ENCODE measurements around the gene CD274.
"Not testable (repeated sequence)": the region's sequence is repeated elsewhere in the genome, so short reads cannot be mapped to it uniquely, and the experiment has no call there.

Gene CD274

DNA sequence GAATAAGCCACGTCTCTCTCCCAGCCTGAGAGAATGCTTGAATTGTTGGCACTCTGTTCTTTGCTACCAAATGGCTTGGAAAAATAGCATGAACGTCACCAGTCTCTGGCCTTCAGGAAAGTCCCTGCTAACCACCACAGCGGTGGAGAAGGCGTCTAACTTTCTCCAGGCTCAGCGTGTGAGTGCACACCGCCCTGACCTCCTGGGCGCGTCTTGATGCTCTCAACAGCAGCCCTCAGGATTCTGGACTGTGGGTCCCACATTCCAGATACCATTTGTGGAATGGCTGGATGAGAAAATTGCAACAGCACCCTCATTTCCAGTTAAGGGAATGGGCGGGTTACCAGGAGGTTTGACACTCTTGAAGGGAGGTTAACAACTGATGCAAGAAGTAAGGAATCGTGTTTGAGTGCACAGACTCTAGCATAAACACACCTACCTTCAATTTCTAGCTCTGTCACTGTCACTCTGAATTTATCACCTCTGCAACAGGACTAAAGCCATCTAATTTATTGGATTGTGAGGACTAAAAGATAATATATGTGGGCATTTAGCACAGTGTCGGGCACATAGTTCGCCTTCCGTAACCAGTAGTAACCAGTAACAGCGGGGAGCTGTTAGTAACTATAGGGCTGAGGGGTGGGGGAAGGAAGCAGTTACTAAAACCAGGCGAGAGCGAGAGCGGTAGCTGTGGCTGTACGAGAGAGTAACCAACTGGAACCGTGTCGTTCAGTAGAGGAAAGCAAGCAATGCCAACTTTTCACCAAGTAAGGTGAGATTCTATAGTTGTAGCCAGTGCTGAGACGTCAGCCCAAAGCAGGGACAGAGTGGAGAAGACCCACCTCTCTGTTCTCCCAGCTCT is 11.8 kb upstream of the CD274 start:
- no peak for DNase-seq

DNA sequence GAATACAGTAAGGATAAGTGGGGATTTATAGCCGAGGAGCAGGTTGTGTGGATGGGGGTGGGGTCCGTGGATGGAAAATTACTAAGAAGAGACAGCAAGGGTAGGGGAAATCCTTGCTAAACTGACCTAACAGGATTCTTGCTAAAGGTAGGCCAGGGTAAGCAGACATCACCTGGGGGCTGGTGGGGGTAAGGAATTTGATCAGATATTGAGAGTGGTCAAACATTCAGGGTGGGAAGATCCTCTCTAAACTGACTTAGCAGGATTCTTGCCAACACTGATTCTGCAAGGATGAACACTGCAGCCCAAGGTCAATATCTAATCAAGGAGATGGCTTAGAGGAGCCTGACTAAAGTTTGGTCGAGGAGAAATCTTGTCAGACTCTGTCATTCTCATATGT is 9.9 kb upstream of the CD274 start:
- DNase-seq: no peak

DNA sequence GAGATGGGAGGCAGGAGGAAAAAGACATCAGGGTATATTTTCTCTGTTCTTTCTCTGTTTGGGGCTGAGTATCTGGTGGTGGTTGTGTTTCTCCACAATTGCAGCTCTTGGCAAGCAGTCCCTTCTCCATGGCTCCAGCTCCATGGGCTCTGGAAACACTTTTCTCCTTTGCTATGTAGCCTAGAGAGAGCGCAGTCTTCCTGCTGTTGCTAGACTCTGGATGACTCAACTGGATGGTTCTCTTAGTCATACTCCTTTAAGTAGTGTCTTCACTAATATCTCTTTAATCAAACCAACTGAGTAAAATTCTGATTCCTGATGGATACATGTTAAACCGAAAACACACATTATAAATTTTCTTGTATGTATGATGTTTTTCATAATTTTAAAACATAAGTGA is 9.3 kb upstream of the CD274 start:
- no peak for DNase-seq

DNA sequence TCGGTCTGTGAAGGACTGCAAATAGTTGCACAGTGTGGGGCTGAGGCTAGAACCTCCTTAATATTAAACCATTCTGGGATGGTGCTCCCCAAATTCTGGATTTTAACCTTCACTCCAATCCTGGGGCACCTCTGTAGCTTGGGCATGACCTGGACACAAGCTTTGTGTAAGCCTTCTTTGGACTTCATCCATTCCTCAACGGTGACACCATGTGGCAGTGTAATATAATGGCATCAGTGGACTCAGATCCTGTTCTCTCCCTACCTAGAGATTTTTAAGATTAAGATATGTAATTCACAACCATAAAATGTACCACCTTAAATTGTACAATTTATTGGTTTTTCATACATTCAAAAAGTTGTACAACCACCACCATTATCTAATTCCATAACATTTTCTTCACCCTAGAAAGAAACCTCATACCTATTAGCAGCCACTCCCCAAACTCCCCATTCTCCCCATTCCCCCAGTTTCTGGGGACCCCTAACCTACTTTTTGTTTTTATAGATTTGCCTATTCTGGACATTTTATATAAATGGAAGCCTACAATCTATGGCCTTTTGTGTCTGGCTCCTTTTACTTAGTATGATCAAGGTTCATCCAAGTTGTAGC is 7.8 kb upstream of the CD274 start:
- no peak for DNase-seq

DNA sequence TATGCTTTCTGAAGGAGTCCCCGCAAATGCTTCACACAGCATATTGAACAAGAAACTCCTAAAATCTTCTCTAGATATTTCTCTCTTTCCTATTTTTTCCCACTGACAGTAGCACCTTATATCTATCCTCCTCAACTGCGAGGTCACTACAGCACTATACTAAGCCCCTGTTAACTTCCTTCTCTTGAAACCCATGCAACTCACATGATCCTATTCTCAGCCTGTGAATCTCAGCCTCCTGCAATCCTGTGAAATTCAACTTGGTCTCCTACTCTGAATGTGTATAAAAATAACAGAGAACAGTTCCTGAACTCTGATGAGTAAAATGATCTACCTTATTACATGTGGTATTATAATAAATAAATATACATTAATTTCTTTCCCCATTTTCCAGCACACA is 6.5 kb upstream of the CD274 start:
- DNase-seq: no peak

DNA sequence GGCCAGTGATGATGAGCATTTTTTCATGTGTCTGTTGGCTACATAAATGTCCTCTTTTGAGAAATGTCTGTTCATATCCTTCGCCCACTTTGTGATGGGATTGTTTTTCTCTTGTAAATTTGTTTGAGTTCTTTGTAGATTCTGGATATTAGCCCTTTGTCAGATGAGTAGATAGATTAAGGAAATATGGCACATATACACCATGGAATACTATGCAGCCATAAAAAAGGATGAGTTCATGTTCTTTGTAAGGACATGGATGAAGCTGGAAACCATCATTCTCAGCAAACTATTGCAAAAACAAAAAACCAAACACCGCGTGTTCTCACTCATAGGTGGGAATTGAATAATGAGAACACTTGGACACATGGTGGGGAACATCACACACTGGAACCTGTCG is 5.2 kb upstream of the CD274 start:
- not testable (repeated sequence) for DNase-seq

DNA sequence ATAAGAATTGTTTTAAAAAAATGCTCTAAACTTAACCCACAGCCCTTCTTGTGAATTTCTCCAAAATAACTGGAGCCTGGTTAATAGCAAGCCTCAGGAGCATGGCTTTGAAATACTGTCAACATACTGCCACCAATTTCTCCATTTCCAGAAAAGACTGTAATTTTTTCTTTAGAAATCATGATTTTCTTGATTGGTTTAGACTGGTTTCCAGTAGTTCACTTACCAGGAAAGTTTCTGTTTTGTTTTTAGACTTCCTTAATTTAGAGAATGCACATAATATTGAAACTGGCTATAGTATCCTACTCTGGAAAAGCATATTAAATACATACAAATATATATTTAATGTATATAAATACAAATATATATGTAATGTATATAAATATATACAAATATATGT is 4.5 kb upstream of the CD274 start:
- DNase-seq: no peak

DNA sequence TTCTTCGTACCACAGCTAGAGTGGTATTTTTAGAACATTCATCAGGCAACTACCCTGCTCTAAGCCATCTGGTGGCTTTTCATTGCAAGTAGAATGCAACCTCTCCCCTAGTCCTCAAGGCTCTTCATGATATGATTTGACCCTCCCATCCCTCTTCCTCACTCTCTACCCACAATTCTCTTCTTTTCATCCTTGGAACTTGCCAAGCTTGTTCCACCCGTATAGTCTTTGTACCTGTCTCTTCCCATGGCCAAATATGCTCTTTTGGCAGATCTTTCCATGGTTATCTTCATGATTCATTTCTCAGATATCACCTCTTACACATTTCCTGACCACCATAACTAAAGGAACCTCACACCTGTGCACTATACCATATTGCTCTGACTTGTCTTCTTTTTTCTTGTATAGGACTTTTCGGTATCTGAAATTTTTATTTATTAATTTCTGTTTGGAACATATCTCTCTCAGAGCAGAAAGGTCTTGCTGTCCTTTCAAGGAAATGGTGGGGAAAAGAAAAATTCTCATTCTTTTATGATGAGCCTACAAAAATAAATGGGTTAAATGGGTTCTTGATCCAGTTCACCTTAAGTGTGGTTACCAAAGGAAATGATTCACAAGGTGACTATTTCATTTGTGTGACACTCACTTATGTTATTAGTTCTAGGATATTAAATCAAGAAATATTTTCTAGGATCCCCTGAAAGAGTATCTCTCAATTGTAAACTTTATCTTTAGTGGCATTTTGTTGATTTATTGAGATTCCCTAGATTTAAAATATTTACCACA is 3.7 kb upstream of the CD274 start:
- DNase-seq: no peak

DNA sequence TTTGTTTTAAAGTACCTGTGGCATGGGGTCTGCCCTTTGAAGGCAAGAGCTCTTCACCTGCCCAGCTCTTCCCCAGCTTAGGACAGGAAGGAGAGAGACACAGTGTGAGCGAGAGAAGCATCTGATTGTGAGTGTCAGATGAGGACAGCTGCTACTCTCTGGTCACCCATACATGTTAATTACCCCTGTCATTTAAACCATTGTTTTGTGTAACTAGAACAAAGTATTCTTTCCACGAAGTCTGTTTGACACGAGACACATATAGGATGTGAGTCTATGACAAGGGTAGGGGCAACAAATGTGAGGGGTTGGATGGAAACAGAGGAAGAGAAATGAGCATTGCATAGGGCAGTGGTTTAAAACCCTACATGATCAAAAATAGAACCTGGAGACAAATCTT is 3.0 kb upstream of the CD274 start:
- no peak for DNase-seq

DNA sequence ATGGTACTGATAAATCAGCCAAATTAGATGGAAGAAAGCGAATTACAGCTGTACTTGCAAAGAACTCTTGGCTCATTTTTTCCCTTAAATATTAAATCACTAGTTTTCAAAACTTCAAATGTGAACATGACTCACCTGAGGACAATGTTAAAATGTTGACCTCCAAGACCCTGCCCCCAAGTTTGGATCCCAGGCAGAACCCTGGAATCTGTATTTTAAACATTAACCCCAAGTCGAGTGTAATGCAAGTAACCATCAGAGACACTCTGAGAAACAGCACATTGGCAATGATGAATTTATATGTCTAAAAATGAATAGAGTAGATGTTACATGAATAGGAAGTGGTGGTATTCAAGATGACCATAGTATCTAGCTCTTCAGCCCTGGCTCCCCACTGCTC is 2.3 kb upstream of the CD274 start:
- DNase-seq: no peak

DNA sequence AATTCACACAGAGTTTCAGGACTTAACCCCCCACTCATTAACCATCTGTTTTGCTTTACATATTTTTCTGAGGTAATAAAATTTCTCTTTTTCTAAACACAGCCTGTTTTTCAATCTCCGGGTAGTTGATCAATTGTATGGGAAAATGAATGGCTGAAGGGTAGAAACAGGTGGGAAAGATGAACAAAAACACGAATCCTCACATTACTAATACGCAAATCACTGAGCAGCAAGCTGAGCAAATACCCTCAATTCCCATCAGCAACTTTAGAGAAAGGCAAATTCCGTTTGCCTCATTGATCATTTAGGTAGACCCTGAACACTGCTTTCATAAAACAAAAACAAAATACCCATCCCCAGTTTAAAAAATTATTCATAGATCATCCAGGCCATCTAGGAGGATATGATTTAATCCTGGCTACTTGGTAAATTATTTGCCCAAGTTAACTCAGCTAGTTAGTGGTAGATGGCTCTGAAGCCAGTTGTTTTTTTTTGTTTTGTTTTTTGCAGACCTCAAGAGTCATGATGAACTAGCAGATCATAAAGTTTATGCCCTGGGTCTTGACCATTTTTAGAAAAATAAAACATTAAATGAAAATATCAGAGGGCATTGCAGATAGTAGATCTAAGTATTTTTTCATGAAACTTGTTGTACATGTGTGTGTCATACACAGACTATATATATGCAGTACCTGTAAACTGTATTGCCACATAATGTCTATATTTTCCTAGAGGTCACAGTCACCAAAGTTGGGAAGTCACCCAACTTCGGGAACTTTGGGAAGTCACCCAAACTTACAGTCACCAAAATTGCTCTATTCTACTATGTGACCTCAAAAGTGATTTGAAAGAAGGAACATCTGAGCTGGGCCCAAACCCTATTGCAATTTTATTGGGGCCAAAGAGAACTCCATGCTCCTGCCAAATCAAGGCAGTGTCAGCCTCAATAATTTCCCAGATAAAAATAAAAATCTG is 1.6 kb upstream of the CD274 start:
- DNase-seq: no peak

DNA sequence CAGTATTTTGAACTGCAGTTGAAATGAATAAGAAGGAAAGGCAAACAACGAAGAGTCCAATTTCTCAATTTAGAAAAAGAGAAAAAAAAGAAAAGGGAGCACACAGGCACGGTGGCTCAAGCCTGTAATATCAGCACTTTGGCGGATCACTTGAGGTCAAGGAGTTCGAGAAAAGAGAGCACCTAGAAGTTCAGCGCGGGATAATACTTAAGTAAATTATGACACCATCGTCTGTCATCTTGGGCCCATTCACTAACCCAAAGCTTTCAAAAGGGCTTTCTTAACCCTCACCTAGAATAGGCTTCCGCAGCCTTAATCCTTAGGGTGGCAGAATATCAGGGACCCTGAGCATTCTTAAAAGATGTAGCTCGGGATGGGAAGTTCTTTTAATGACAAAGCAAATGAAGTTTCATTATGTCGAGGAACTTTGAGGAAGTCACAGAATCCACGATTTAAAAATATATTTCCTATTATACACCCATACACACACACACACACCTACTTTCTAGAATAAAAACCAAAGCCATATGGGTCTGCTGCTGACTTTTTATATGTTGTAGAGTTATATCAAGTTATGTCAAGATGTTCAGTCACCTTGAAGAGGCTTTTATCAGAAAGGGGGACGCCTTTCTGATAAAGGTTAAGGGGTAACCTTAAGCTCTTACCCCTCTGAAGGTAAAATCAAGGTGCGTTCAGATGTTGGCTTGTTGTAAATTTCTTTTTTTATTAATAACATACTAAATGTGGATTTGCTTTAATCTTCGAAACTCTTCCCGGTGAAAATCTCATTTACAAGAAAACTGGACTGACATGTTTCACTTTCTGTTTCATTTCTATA is 602 bp upstream of the CD274 start:
- DNase-seq: no peak

DNA sequence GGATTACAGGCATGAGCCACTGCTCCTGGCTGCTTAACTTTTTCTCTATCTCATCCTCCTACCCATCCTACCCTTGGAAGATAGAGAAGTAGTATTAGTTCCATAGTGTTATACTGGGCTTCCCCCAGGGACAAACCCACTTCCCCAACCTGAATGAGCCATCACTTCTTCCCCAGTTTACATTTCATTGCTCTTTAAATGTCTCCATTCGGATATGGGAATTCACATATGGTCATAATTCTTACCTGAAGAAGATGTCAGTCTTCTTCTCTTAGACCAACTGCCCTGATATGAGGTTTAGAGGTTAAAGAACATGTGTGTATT is 1.9 kb downstream of the CD274 start:
- DNase-seq: no peak

DNA sequence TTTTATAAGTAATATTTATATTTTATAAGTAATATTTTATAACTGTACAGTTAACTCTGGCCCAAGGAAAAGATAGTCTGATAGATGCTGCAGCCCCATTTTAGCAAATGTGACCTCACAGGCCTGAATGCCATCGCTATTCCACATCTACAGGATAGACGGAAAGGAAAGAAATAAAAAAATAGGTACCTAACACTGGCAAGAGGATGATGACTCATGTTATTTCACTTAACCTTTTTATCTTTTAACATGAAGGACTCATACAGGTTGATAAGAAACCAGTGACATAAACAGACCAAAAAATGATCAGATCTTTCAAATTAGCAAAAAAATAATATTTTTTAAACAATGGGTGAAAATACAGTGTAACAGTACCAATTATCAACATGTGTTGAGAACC is 2.7 kb downstream of the CD274 start:
- no peak for DNase-seq

DNA sequence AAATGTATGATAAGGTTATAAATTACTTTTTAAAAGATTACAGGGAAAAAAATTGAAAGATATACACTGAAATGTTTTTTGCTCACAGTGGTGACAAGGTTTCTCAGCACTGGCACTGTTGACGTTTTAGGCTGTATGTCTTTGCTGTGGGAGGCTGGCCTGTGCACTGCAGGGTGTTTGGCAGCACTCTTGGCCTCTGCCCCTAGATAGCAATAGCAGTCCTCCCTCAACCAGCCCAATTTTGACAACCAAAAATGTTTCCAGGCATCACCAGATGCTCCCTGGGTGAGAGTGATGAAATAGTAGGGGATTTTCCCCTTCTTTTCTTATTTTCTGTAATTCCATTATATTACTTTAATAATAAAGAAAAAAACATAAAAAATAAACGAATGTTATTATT is 3.3 kb downstream of the CD274 start:
- DNase-seq: no peak

DNA sequence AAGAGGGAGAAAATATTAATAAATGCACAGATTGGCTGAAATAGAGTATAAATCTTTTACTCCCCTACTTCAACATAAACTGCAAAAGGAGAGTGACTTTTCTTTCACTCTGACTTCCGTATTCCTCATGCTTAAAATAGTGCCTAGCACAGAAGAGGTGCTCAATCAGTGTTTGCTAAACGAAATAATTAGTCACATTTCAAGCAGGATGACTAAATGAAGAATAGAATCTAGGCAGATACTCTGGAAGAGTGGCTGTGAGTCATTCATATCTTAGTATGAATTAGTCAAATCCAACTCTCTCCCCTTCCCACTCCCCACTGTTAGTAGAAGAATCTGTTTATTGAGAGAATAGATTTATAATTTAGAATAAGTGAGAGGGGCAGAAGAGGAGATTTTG is 4.8 kb downstream of the CD274 start:
- DNase-seq: no peak

DNA sequence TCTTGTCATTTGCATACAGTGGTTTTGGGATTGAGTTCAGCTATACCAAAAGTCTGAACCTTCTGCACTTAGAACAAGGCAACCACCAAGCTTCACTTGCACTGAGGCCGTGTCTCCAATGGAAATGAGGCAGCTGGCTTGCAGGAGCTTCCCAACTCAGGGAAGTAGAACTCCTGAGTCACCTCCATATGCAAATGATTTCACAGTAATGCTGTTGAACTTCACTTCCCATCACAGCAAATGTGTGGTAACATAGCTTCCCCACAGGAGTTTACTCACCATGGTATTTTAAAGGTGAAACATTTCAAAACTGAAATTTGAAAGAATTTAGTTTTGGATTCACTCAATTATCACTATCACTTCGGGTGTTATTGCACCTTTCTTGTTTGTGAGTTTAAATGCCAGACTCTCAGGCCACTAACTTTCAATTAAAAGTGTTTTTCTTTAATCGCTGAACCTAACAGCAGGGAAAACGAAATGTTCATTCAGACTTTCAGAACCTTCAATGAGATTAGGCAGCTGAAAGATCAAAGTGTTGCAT is 9.0 kb downstream of the CD274 start:
- no peak for DNase-seq

DNA sequence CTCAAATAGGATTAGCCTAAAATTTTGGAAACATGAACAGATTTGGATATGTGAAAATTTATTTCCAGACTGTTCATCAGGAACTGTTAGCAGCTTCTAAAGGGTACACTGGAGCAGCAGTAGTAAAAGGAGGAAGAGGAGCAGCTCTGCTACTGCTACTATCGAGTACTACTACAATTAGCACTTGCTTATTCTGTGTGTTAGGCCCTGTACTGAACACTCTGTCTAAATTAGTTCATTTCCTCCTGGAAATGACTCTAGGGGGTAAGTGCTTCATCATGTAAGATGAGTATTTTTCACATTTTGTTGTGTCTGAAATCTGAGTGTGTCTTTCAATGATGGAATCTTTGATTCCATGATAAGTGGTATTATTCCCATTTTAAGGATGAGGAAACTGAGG is 9.8 kb downstream of the CD274 start:
- DNase-seq: no peak

DNA sequence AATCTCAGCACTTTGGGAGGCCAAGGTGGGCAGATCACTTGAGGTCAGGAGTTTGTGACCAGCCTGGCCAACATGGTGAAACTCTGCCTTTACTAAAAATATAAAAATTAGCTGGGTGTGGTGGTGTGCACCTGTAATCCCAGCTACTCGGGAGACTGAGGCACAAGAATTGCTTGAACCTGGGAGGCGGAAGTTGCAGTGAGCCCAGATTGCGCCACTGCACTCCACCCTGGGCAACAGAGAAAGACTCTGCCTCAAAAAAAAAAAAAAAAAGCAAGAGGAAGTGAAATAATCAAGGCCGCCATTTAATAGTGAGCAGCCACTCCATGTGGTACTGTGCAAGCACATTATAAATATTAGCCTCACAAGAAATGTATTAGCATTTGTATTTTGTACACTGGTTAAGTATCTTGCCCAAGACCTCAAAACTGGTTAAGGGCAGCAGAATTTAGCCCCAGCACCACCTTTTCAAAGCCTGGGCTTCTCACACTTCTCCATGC is 14.5 kb downstream of the CD274 start:
- DNase-seq: not testable (repeated sequence)

DNA sequence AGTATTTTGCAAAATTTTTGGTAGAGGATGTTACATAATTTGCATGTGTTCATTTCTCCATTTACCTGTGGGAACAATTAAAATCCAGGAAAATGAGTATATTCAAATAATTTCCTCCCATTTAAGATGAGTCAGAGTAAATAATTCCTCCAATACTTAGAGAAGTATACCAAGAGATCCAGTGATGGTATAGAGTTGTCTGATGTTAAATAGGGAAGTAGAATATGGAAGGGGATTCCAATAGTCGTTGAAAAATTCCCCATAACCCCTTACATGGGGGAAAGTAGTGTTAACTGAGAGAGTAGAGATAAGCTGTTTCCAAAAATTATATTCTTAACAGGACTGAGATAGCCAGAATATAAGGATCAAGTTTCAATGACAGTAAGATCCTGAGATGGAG is 15.7 kb downstream of the CD274 start:
- DNase-seq: no peak

DNA sequence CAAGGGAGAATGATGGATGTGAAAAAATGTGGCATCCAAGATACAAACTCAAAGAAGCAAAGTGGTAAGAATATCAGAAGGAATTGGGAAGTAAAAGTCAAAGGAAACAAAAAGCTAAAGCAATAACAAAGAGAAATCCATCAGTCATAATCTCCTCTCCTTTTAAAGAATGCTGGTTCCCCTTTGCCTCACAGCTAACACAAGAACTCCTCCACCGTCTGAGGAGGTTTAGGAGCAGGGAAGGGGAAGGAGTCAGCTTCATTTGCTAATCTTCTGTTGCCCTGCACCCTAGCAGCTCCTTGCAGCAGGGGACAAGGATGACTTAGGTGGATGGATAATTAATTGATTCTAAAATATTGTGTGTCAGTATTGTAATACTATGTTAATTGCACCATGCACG is 16.4 kb downstream of the CD274 start:
- no peak for DNase-seq

DNA sequence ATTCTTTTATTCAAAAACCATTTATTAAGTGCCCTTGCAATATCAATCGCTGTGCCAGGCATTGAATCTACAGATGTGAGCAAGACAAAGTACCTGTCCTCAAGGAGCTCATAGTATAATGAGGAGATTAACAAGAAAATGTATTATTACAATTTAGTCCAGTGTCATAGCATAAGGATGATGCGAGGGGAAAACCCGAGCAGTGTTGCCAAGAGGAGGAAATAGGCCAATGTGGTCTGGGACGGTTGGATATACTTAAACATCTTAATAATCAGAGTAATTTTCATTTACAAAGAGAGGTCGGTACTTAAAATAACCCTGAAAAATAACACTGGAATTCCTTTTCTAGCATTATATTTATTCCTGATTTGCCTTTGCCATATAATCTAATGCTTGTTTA is 18.5 kb downstream of the CD274 start:
- DNase-seq: no peak

All from activated gamma-delta T cell treated with Interleukin-2 at 50 U/mL for 16 hours (primary cell).